Skin epidermis (tissue), 12 donors: ENCODE measurements around the gene PARD3B.

ENCODE experiments used
- H3K27ac ChIP-seq, 21 experiments: fragments of 200-600 bp; sonication (generic) in 11 of 21; one replicate each; pipeline ENCODE4 v1.5.0; 2020; ENCODE audit warnings: mild to moderate bottlenecking in 3 of 21, inconsistent platforms in 2 of 21, moderate library complexity in 2 of 21
- H3K4me3 ChIP-seq, 7 experiments: fragments of 200-600 bp; sonication (generic) in 2 of 7; one replicate each; pipeline ENCODE4 v1.5.0; 2020; ENCODE audit warnings: inconsistent platforms in 2 of 7, mild to moderate bottlenecking in 2 of 7, moderate library complexity in 1 of 7

The PARD3B gene

GRCh38 chr2:205579335-205579734 is 1034.1 kb downstream of the PARD3B start:
- Histone ChIP-seq H3K27ac (no peak overlapping the region), H3K4me3 (no peak overlapping the region)

- H3K27ac ChIP-seq: no peak overlapping the region
- no peak overlapping the region for H3K4me3 ChIP-seq
Measured at GRCh38 chr2:205580212-205580987, 1035.1 kb downstream of the PARD3B start.

GRCh38 chr2:205582366-205582765 is 1037.1 kb downstream of the PARD3B start:
- no peak overlapping the region for H3K27ac ChIP-seq
- no peak overlapping the region for H3K4me3 ChIP-seq

GRCh38 chr2:205585449-205586383 is 1040.4 kb downstream of the PARD3B start:
- Histone ChIP-seq H3K4me3 (no peak overlapping the region), H3K27ac (no peak overlapping the region)

GRCh38 chr2:205586626-205587025 is 1041.4 kb downstream of the PARD3B start:
- Histone ChIP-seq H3K4me3 (no peak overlapping the region), H3K27ac (no peak overlapping the region)

GRCh38 chr2:205589479-205589878 is 1044.2 kb downstream of the PARD3B start:
- no peak overlapping the region for H3K27ac ChIP-seq

GRCh38 chr2:205590759-205591158 is 1045.5 kb downstream of the PARD3B start:
- no peak overlapping the region for H3K27ac ChIP-seq
- no peak overlapping the region for H3K4me3 ChIP-seq

More at GRCh38 chr2:205589479-205589878, 1044.2 kb downstream of the PARD3B start:
- no peak overlapping the region for H3K4me3 ChIP-seq

- H3K4me3 ChIP-seq: no peak overlapping the region
- no peak overlapping the region for H3K27ac ChIP-seq
Measured at GRCh38 chr2:205593891-205594290, 1048.6 kb downstream of the PARD3B start.

- no peak overlapping the region for H3K4me3 ChIP-seq
- no peak overlapping the region for H3K27ac ChIP-seq
Measured at GRCh38 chr2:205596581-205596980, 1051.3 kb downstream of the PARD3B start.

GRCh38 chr2:205605638-205606304 is 1060.5 kb downstream of the PARD3B start:
- Histone ChIP-seq H3K4me3 (no peak overlapping the region), H3K27ac (no peak overlapping the region)

- no peak overlapping the region for H3K27ac ChIP-seq
Measured at GRCh38 chr2:205607146-205607545, 1061.9 kb downstream of the PARD3B start.

GRCh38 chr2:205609113-205609512 is 1063.8 kb downstream of the PARD3B start:
- Histone ChIP-seq H3K4me3 (no peak overlapping the region), H3K27ac (no peak overlapping the region)

More at GRCh38 chr2:205607146-205607545, 1061.9 kb downstream of the PARD3B start:
- H3K4me3 ChIP-seq: no peak overlapping the region

GRCh38 chr2:205610437-205610836 is 1065.2 kb downstream of the PARD3B start:
- no peak overlapping the region for H3K4me3 ChIP-seq
- H3K27ac ChIP-seq: no peak overlapping the region

- Histone ChIP-seq H3K27ac (no peak overlapping the region), H3K4me3 (no peak overlapping the region)
Measured at GRCh38 chr2:205612636-205613035, 1067.4 kb downstream of the PARD3B start.

- no peak overlapping the region for H3K4me3 ChIP-seq
Measured at GRCh38 chr2:205613970-205614559, 1068.8 kb downstream of the PARD3B start.

GRCh38 chr2:205614965-205615364 is 1069.7 kb downstream of the PARD3B start:
- Histone ChIP-seq H3K27ac (no peak overlapping the region), H3K4me3 (no peak overlapping the region)

More at GRCh38 chr2:205613970-205614559, 1068.8 kb downstream of the PARD3B start:
- H3K27ac ChIP-seq: no peak overlapping the region

- Histone ChIP-seq H3K27ac (no peak overlapping the region), H3K4me3 (no peak overlapping the region)
Measured at GRCh38 chr2:205617905-205618304, 1072.6 kb downstream of the PARD3B start.

GRCh38 chr2:205619600-205619999 is 1074.3 kb downstream of the PARD3B start:
- H3K4me3 ChIP-seq: no peak overlapping the region
- H3K27ac ChIP-seq: no peak overlapping the region

- Histone ChIP-seq H3K27ac (no peak overlapping the region), H3K4me3 (no peak overlapping the region)
Measured at GRCh38 chr2:205627085-205627484, 1081.8 kb downstream of the PARD3B start.

- Histone ChIP-seq H3K4me3 (no peak overlapping the region), H3K27ac (no peak overlapping the region)
Measured at GRCh38 chr2:205628422-205628821, 1083.1 kb downstream of the PARD3B start.
